Neural progenitor cell (in vitro differentiated cells): ENCODE data around the gene CPA4. TPM values are rescaled to one million over a fixed set of nuclear protein-coding genes. Genes with fewer than 3 reads are reported as not detected.
A peak's percentile ranks its signal among the peaks of the same experiment; 100 is the strongest.

ENCODE experiments used
- DNase-seq: peaks from one replicate; pipeline ENCODE4 v3.0.0-alpha.2; 2016; ENCODE audit warnings: low spot score
- H2AFZ ChIP-seq: fragments of 200-600 bp; sonication (generic); replicated peaks from 2 replicates; pipeline ENCODE4 v1.6.1; 2016; ENCODE audit warnings: antibody characterized with exemption
- H3F3A ChIP-seq: fragments of 200-600 bp; sonication (generic); 2 replicates; pipeline ENCODE4 v1.6.1; 2016; ENCODE audit warnings: antibody characterized with exemption, low read depth
- H3K27ac ChIP-seq: fragments of 200-600 bp; sonication (generic); 2 replicates; pipeline ENCODE4 v1.5.1; 2016; ENCODE audit warnings: mild to moderate bottlenecking
- H3K27me3 ChIP-seq: fragments of 200-600 bp; sonication (generic); 2 replicates; pipeline ENCODE4 v1.6.1; 2016; ENCODE audit warnings: mild to moderate bottlenecking, moderate library complexity
- H3K36me3 ChIP-seq: fragments of 200-600 bp; sonication (generic); 2 replicates; pipeline ENCODE4 v1.5.1; 2016
- H3K4me1 ChIP-seq: fragments of 200-600 bp; sonication (generic); 2 replicates; pipeline ENCODE4 v1.6.1; 2016; ENCODE audit warnings: mixed run types
- H3K4me2 ChIP-seq: fragments of 200-600 bp; sonication (generic); 2 replicates; pipeline ENCODE4 v1.6.1; 2016
- H3K4me3 ChIP-seq: fragments of 200-600 bp; sonication (generic); 2 replicates; pipeline ENCODE4 v1.5.1; 2016
- H3K79me2 ChIP-seq: fragments of 200-600 bp; sonication (generic); 2 replicates; pipeline ENCODE4 v1.6.1; 2016; ENCODE audit warnings: low read depth
- H3K9ac ChIP-seq: fragments of 200-600 bp; sonication (generic); 2 replicates; pipeline ENCODE4 v1.6.1; 2016
- H3K9me3 ChIP-seq: fragments of 200-600 bp; sonication (generic); 2 replicates; pipeline ENCODE4 v1.5.1; 2016; ENCODE audit warnings: low read depth
- H4K20me1 ChIP-seq: fragments of 200-600 bp; sonication (generic); 2 replicates; pipeline ENCODE4 v1.6.1; 2016; ENCODE audit warnings: low read depth
- H3K27ac Mint-ChIP-seq: 3 replicates; pipeline ENCODE4 v1.8.0; 2021; ENCODE audit warnings: mixed read lengths
- H3K27me3 Mint-ChIP-seq: 2 replicates; pipeline ENCODE4 v1.8.0; 2022; ENCODE audit warnings: low read depth, mild to moderate bottlenecking, inconsistent platforms, moderate library complexity, mixed read lengths; ENCODE audit not compliant: insufficient read depth
- H3K36me3 Mint-ChIP-seq: 3 replicates; pipeline ENCODE4 v1.8.0; 2021; ENCODE audit warnings: mixed read lengths
- H3K4me1 Mint-ChIP-seq: 3 replicates; pipeline ENCODE4 v1.8.0; 2021; ENCODE audit warnings: mixed read lengths
- H3K4me3 Mint-ChIP-seq: 3 replicates; pipeline ENCODE4 v1.8.0; 2021; ENCODE audit warnings: mild to moderate bottlenecking, moderate library complexity, mixed read lengths
- H3K9me3 Mint-ChIP-seq: 3 replicates; pipeline ENCODE4 v1.8.0; 2020; ENCODE audit warnings: mixed read lengths
- CTCF ChIP-seq: fragments of 200-600 bp; sonication (generic); IDR thresholded peaks from 2 replicates; pipeline ENCODE4 v1.5.1; 2017; ENCODE audit warnings: antibody characterized with exemption, mild to moderate bottlenecking
- EZH2 ChIP-seq: fragments of 200-600 bp; sonication (generic); IDR thresholded peaks from 2 replicates; pipeline ENCODE4 v1.6.1; 2017; ENCODE audit warnings: antibody characterized with exemption, mild to moderate bottlenecking, moderate library complexity
- EZH2phosphoT487 ChIP-seq: fragments of 200-600 bp; sonication (generic); IDR thresholded peaks from 2 replicates; pipeline ENCODE4 v1.6.1; 2017; ENCODE audit warnings: antibody characterized with exemption
- total RNA-seq: library from RNA; depleted of rRNA; stranded (reverse); fragments of >200 nt; gene quantifications from 2 replicates; pipeline ENCODE4 v1.2.3, GENCODE V29; 2015; ENCODE audit warnings: low replicate concordance

CPA4 gene
- total RNA-seq, 1 donor from 2014 or later, result not detected

DNA sequence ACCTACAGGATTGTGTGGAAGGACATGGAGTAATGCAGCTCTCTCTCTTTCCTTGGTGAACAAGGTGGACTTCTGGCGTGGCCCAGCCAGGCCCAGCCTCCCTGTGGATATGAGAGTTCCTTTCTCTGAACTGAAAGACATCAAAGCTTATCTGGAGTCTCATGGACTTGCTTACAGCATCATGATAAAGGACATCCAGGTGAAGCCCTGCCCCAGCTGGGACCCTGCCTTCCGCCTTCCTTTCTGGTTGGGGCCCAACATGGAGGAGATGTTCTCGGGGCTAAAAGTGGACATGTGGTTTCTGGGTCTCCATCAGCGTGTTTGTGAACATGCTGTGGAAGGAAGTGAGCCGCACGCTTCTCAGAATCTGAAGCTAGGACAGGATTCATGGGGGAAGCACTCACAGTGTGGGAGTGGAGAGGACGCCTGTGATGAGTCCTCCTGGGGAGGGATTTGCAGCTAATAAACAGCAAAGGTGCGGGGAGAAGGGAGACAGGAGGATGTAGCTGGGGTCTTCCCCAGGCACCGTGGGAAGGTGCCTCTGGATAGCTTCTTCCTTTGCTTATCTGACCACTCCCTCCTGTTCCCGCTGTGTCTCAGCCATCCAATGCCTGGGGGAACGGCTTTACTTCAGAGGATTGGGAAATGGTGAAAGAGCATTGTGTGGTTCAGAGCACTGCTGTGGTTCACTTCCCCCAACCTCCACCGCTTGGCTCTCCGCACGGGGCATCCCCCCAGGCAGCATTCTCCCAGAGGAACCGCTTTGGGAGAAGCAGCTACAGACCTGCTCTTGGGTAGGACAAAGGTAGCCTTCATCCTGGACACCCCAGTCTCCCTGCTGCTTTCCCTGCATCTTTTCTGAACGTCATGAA lies 57.2 kb downstream of the CPA4 start:
- H4K20me1 ChIP-seq, result no peaks in the 10 kb centered on the region
- TF ChIP-seq EZH2 (no peak), EZH2phosphoT487 (no peak), CTCF (no peak)
- no peak overlapping the region for H3K27ac ChIP-seq
- no peaks in the 10 kb centered on the region for H3K9me3 ChIP-seq
- no peak overlapping the region for H3K9ac ChIP-seq
- H3K4me2 ChIP-seq, result peak overlapping the region; percentile 55
- H3K4me1 Mint-ChIP-seq, result peaks cover 88% of the 10 kb centered on the region
- peak overlapping the region; percentile 60 for H2AFZ ChIP-seq
- peak; percentile 47 for DNase-seq
- peak overlapping the region; percentile 100 for H3K27ac Mint-ChIP-seq
- no peak overlapping the region for H3K4me3 ChIP-seq
- peaks cover 2% of the 10 kb centered on the region for H3K9me3 Mint-ChIP-seq
- peaks cover 44% of the 10 kb centered on the region for H3K4me1 ChIP-seq
- H3K36me3 ChIP-seq, result no peaks in the 10 kb centered on the region
- peaks cover 1% of the 10 kb centered on the region for H3K36me3 Mint-ChIP-seq
- no peaks in the 10 kb centered on the region for H3K27me3 ChIP-seq
- H3K4me3 Mint-ChIP-seq, result peak overlapping the region; percentile 80
- peaks cover 38% of the 10 kb centered on the region for H3F3A ChIP-seq
- H3K27me3 Mint-ChIP-seq, result peaks cover 8% of the 10 kb centered on the region
- no peaks in the 10 kb centered on the region for H3K79me2 ChIP-seq

DNA sequence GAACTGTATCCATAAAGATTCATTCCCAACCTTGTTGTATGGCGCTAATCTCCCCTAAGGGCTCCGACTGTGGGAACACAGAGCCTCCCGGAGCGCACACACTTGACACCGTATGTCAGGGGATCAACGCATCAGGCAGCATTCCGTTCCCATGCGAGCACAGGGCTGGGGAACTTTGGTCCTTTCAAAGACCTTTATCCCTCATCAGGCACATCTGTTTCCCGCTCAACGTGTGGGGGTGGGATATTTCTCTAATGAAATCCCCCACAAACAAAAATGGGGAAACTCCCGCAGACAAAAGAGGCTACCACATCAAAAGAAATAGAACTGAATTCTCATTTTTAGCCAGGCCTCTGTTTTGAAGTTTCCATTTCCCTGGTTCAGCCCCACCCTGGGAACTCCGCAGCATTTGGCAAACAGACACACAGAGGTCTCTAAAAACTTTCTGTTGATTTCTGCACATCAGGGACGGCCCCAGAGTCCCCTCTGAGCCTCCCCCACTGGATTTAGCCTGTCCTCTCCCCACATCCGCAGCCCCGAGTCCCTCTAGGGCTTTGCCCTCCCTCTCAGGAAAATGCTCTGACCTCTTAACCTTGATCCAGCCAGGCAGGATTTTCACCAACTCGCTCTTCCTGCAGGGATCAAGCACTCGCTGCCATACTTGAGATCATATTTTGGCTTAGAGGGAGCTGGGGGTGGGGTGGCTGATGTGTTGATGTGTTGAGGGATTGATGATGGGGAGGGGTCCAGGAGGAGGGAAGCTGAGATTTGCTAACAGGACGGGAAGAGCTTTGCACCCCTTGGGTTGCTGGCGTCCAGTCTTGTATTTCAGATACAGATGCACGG lies 58.2 kb downstream of the CPA4 start:
- Histone ChIP-seq H3K27ac (no peak overlapping the region), H3K9me3 (no peaks in the 10 kb centered on the region), H3F3A (peaks cover 27% of the 10 kb centered on the region), H4K20me1 (no peaks in the 10 kb centered on the region), H3K79me2 (no peaks in the 10 kb centered on the region), H3K4me3 (no peak overlapping the region), H3K4me2 (peak overlapping the region; percentile 55), H3K4me1 (peaks cover 39% of the 10 kb centered on the region), H3K27me3 (no peaks in the 10 kb centered on the region), H3K36me3 (no peaks in the 10 kb centered on the region), H2AFZ (peak overlapping the region; percentile 6), H3K9ac (no peak overlapping the region)
- Mint-ChIP-seq H3K4me1 (peaks cover 84% of the 10 kb centered on the region), H3K9me3 (peaks cover 2% of the 10 kb centered on the region), H3K36me3 (peaks cover 1% of the 10 kb centered on the region), H3K27ac (peak overlapping the region; percentile 100), H3K27me3 (peaks cover 6% of the 10 kb centered on the region), H3K4me3 (peak overlapping the region; percentile 80)
- no peak for TF ChIP-seq EZH2phosphoT487
- TF ChIP-seq CTCF, result no peak
- TF ChIP-seq EZH2, result no peak
- DNase-seq, result peak; percentile 64

- Histone ChIP-seq H2AFZ (peak overlapping the region; percentile 6), H3K4me3 (no peak overlapping the region), H3K79me2 (no peaks in the 10 kb centered on the region), H4K20me1 (no peaks in the 10 kb centered on the region), H3K27me3 (no peaks in the 10 kb centered on the region), H3K4me1 (peaks cover 43% of the 10 kb centered on the region), H3K36me3 (no peaks in the 10 kb centered on the region), H3K9ac (no peak overlapping the region), H3K9me3 (no peaks in the 10 kb centered on the region), H3F3A (peaks cover 31% of the 10 kb centered on the region), H3K4me2 (peak overlapping the region; percentile 55), H3K27ac (no peak overlapping the region)
- TF ChIP-seq EZH2 (no peak), EZH2phosphoT487 (no peak), CTCF (no peak)
- peak overlapping the region; percentile 80 for H3K4me3 Mint-ChIP-seq
- peaks cover 1% of the 10 kb centered on the region for H3K36me3 Mint-ChIP-seq
- H3K9me3 Mint-ChIP-seq, result peaks cover 2% of the 10 kb centered on the region
- peak; percentile 15 for DNase-seq
- H3K4me1 Mint-ChIP-seq, result peaks cover 86% of the 10 kb centered on the region
- H3K27ac Mint-ChIP-seq, result peak overlapping the region; percentile 100
- H3K27me3 Mint-ChIP-seq, result peaks cover 4% of the 10 kb centered on the region
Observed at GRCh38 chr7:130351791-130352090, 58.8 kb downstream of the CPA4 start.
